Cardiac muscle cell (in vitro differentiated cells and primary cell): ENCODE data around the gene EEF1AKMT3. TPM values are rescaled to one million over a fixed set of nuclear protein-coding genes. Genes with fewer than 3 reads are reported as not detected.

Experiments used
- DNase-seq, 2 donors: peaks; one replicate each; pipeline versions ENCODE4 v3.0.0 to v3.0.0-alpha.2; 2010 to 2017; ENCODE audit warnings: low read depth in 1 of 2, low spot score in 1 of 2
- H3K27ac ChIP-seq: fragments of 200-600 bp; sonication (generic); 2 replicates; pipeline ENCODE4 v1.5.1; 2016
- H3K27me3 ChIP-seq: fragments of 200-600 bp; sonication (generic); 2 replicates; pipeline ENCODE4 v1.6.0; 2016; ENCODE audit warnings: control low read depth
- H3K36me3 ChIP-seq: fragments of 200-600 bp; sonication (generic); 2 replicates; pipeline ENCODE4 v1.5.1; 2016; ENCODE audit warnings: control low read depth
- H3K4me1 ChIP-seq: fragments of 200-600 bp; sonication (generic); 2 replicates; pipeline ENCODE4 v1.8.1; 2017; ENCODE audit warnings: low read depth, mild to moderate bottlenecking, mixed run types
- H3K4me3 ChIP-seq: fragments of 200-600 bp; sonication (generic); 2 replicates; pipeline ENCODE4 v1.5.1; 2016; ENCODE audit warnings: mild to moderate bottlenecking
- H3K9me3 ChIP-seq: fragments of 200-600 bp; sonication (generic); 2 replicates; pipeline ENCODE4 v1.5.1; 2017; ENCODE audit warnings: low read depth, mild to moderate bottlenecking, control low read depth
- polyA plus RNA-seq: library from polyadenylated mRNA; unstranded; fragments of >200 nt; fragmentation: Nextera tagmentation; extraction: Ambion mirVana; gene quantifications from 2 replicates; pipeline ENCODE4 v1.2.1, GENCODE V29; 2016
- total RNA-seq: library from RNA; depleted of rRNA; stranded (reverse); fragments of >200 nt; gene quantifications from 2 replicates; pipeline ENCODE4 v1.2.3, GENCODE V29; 2016
- TF ChIP-seq, protein P1 (sequence below): IDR thresholded peaks from 2 replicates; pipeline ENCODE4 v1.5.1; 2012; ENCODE audit warnings: low read depth, mild to moderate bottlenecking, low read length

EEF1AKMT3 gene
- total and polyA plus RNA-seq, 2 experiments from 2014 or later = 3.9 to 4.8 TPM

DNA sequence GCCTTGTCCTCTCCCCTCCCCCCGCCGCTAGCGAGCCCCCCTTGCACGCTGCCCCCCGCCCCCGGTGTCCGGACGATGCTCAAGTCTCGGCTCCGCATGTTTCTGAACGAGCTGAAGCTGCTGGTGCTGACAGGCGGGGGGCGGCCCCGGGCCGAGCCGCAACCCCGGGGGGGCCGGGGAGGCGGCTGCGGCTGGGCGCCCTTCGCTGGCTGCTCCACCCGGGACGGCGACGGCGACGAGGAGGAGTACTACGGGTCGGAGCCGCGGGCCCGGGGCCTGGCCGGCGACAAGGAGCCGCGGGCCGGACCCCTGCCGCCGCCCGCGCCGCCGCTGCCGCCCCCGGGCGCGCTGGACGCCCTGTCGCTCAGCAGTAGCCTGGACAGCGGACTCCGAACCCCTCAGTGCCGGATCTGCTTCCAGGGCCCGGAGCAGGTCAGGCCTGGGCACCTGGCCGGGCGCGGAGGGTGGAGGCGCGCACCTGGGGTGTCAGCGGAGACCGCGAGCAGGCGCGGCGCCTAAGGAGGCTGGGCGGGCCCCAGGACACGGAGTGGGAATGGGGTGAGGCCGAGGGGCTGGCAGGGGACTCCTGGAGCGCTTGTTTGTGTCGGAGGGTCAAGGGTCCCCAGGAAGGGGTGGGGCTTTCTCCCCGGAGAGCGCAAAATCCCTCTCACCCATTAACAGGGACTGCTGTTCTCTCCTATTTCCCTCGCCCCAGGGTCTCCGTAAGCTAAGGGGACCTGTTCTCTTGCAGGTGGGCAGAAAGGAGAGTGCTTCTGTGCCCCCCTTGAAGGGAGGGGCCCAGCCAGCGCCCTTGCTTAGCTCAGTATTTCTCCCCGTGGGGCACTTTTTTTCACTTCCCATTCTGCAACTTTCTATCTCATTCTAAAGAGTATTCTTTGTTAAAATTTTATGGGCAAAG, 16.7 kb upstream of the EEF1AKMT3 start:
- H3K4me3 ChIP-seq = peak overlapping the region; percentile 83
- no peak overlapping the region for H3K27ac ChIP-seq
- peaks cover 21% of the 10 kb centered on the region for H3K27me3 ChIP-seq
- H3K4me1 ChIP-seq = peaks cover 12% of the 10 kb centered on the region
- peaks cover 9% of the 10 kb centered on the region for H3K36me3 ChIP-seq
- DNase-seq = peak in 1 of 2 donors; percentile 60
- TF ChIP-seq, protein P1, sequence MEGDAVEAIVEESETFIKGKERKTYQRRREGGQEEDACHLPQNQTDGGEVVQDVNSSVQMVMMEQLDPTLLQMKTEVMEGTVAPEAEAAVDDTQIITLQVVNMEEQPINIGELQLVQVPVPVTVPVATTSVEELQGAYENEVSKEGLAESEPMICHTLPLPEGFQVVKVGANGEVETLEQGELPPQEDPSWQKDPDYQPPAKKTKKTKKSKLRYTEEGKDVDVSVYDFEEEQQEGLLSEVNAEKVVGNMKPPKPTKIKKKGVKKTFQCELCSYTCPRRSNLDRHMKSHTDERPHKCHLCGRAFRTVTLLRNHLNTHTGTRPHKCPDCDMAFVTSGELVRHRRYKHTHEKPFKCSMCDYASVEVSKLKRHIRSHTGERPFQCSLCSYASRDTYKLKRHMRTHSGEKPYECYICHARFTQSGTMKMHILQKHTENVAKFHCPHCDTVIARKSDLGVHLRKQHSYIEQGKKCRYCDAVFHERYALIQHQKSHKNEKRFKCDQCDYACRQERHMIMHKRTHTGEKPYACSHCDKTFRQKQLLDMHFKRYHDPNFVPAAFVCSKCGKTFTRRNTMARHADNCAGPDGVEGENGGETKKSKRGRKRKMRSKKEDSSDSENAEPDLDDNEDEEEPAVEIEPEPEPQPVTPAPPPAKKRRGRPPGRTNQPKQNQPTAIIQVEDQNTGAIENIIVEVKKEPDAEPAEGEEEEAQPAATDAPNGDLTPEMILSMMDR = no peak
- no peaks in the 10 kb centered on the region for H3K9me3 ChIP-seq

DNA sequence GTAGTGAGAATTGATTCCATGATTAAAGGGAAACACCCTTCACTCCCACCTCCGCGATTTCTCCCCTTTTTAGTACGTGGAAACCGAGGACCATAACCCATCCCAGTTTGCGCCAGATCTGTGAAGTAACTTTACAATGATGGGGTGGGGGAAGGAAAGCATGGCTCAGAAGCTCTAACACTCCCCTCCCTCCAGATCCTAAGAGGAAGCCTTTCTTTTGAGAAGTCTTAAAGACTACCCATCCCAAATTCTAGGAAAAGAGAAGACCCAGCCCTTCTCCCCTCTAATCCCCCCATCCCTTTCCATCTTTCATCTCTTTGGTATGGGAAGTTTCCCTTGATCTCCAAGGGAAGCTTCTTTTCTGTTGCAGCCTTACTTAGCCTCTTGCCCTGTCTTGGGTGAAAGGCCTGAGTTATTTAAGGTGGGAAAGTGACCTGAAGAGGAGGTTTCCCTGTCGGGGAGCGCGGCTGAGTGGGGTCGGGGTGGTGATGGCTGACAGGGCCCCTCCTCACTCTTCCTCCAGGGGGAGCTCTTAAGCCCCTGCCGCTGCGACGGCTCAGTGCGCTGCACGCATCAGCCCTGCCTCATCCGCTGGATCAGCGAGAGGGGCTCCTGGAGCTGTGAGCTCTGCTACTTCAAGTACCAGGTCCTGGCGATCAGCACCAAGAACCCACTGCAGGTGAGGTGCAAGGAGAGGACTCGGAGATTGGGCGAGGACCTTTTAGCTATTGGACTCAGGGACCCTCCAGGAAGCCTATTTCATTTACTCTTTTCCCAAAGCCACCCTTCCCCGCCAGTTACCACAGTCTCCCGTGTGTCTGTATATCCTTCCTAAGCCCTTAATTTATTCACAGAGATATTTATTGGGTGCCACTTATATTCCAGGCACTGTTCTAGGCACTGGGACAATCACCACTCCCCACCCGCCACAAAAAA, 15.7 kb upstream of the EEF1AKMT3 start:
- Histone ChIP-seq H3K36me3 (peaks cover 7% of the 10 kb centered on the region), H3K4me3 (peak overlapping the region; percentile 83), H3K9me3 (no peaks in the 10 kb centered on the region), H3K27ac (no peak overlapping the region), H3K27me3 (peaks cover 26% of the 10 kb centered on the region), H3K4me1 (peaks cover 12% of the 10 kb centered on the region)
- TF ChIP-seq, protein P1 = peak; percentile 79
- DNase-seq = peak; percentile 47 to 73

GRCh38 chr12:57757771-57758170, 14.6 kb upstream of the EEF1AKMT3 start:
- no peak for DNase-seq
- H3K4me1 ChIP-seq = peaks cover 10% of the 10 kb centered on the region
- TF ChIP-seq, protein P1 = no peak
- peaks cover 37% of the 10 kb centered on the region for H3K27me3 ChIP-seq
- peaks cover 7% of the 10 kb centered on the region for H3K36me3 ChIP-seq
- no peaks in the 10 kb centered on the region for H3K9me3 ChIP-seq
- no peak overlapping the region for H3K4me3 ChIP-seq
- H3K27ac ChIP-seq = no peak overlapping the region

DNA sequence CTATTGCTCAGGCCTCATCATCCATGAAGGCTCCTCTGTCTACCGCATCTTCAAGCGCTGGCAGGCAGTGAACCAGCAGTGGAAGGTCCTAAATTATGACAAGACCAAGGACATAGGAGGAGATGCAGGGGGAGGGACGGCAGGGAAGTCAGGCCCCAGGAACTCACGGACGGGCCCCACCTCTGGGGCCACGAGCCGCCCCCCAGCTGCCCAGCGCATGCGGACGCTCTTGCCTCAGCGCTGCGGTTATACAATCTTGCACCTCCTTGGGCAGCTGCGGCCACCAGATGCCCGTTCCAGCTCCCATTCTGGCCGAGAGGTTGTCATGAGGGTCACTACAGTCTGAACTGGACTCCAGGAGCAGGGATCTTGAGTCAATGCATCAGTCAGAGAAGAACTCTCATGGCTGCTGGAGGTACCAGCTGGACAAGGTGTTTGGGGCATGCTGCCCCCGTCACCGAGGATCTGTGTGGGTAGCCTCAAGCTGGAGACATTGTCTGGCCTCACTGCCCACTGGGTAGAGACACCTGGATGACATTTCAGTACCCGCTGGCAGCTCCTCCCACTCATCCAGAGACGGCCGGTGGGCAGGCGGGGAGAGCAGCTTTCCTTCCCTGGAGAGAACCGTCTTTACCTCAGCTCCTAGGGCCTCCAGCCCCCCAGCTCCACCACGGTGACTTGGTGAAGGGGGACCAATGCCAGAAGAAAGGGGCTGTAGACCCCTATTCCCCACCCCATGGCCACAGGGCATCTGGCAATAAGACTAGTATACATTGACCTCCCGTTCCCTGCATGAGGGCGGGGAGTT, 13.7 kb upstream of the EEF1AKMT3 start:
- peaks cover 7% of the 10 kb centered on the region for H3K36me3 ChIP-seq
- DNase-seq = no peak
- peaks cover 8% of the 10 kb centered on the region for H3K4me1 ChIP-seq
- peaks cover 46% of the 10 kb centered on the region for H3K27me3 ChIP-seq
- H3K4me3 ChIP-seq = no peak overlapping the region
- TF ChIP-seq, protein P1 = no peak
- H3K9me3 ChIP-seq = no peaks in the 10 kb centered on the region
- H3K27ac ChIP-seq = no peak overlapping the region
